B cell (primary cell): ENCODE results near the gene OR51D1. TPM values are rescaled to one million over a fixed set of nuclear protein-coding genes. Genes with fewer than 3 reads are reported as not detected.

Experiments
- ATAC-seq: fragments of 200-7000 bp; cut with Tn5 transposase; one replicate; pipeline ENCODE4 v1.10.0; 2021; ENCODE audit warnings: low read depth, mild to moderate bottlenecking, moderate number of reproducible peaks, moderate library complexity
- CTCF ChIA-PET: fragments of 350-600 bp; sonication (Branson Sonifier 250); formaldehyde crosslinking; loops from one replicate; lab custom pipeline; 2021; ENCODE audit warnings: antibody characterized with exemption, inconsistent platforms; lab: Charles Lee
- POLR2A ChIA-PET: fragments of 350-600 bp; sonication (Branson Sonifier 250); formaldehyde crosslinking; loops from one replicate; lab custom pipeline; 2021; ENCODE audit warnings: antibody characterized with exemption; lab: Charles Lee
- DNase-seq: peaks from one replicate; pipeline ENCODE4 v3.0.0; 2013
- H2AFZ ChIP-seq: 2 replicates; pipeline ENCODE4 v1.6.1; 2012; ENCODE audit warnings: mild to moderate bottlenecking, low read depth, low read length; ENCODE audit not compliant: insufficient read depth, poor library complexity, severe bottlenecking
- H3K27ac ChIP-seq, 2 donors: 1 replicate in 1 of 2; 2 replicates in 1 of 2; pipeline ENCODE4 v1.5.1; 2012 to 2013; ENCODE audit warnings: low read length in 2 of 2, mild to moderate bottlenecking in 2 of 2, moderate library complexity in 1 of 2
- H3K27me3 ChIP-seq, 4 experiments: fragments of 200-600 bp in 1 of 4; sonication (generic) in 1 of 4; replicated peaks in 1 of 4; 1 replicate in 2 of 4; 2 replicates in 2 of 4; pipeline versions ENCODE4 v1.6.1 to v1.7.0; 2013 to 2016; ENCODE audit warnings: low read length in 3 of 4, mild to moderate bottlenecking in 2 of 4, mixed read lengths in 1 of 4, moderate library complexity in 1 of 4; ENCODE audit not compliant: insufficient read depth in 4 of 4, control insufficient read depth in 3 of 4; ENCODE audit errors: control extremely low read depth in 1 of 4
- H3K36me3 ChIP-seq, 2 experiments: replicated peaks in 1 of 2; 1 replicate in 1 of 2; 2 replicates in 1 of 2; pipeline versions ENCODE4 v1.6.1 to v1.7.1; 2013; ENCODE audit warnings: low read length in 1 of 2; ENCODE audit not compliant: insufficient read depth in 2 of 2, control insufficient read depth in 1 of 2; ENCODE audit errors: control extremely low read depth in 1 of 2, extremely low read depth in 1 of 2
- H3K4me1 ChIP-seq, 2 donors: fragments of 200-600 bp in 1 of 2; sonication (generic) in 1 of 2; 1 replicate in 1 of 2; 2 replicates in 1 of 2; pipeline versions ENCODE4 v1.5.1 to v1.6.1; 2013 to 2017; ENCODE audit warnings: low read length in 2 of 2; ENCODE audit not compliant: control insufficient read depth in 2 of 2, insufficient read depth in 2 of 2
- H3K4me2 ChIP-seq: replicated peaks from 2 replicates; pipeline ENCODE3; 2012; ENCODE audit warnings: mild to moderate bottlenecking, low read depth, low read length; ENCODE audit not compliant: poor library complexity, severe bottlenecking
- H3K4me3 ChIP-seq, 5 experiments: fragments of 200-600 bp in 1 of 5; sonication (generic) in 1 of 5; 1 replicate in 3 of 5; 2 replicates in 2 of 5; pipeline versions ENCODE4 v1.5.1 to v1.7.0; 2011 to 2016; ENCODE audit warnings: low read length in 4 of 5, mild to moderate bottlenecking in 4 of 5, low read depth in 2 of 5, control low read depth in 1 of 5, moderate library complexity in 1 of 5; ENCODE audit not compliant: insufficient read depth in 1 of 5; ENCODE audit errors: control extremely low read depth in 1 of 5, extremely low read depth in 1 of 5
- H3K79me2 ChIP-seq: fragments of 200-600 bp; sonication (generic); one replicate; pipeline ENCODE4 v1.6.0; 2016; ENCODE audit warnings: low read length; ENCODE audit not compliant: control insufficient read depth, insufficient read depth
- H3K9ac ChIP-seq: fragments of 200-600 bp; sonication (generic); 2 replicates; pipeline ENCODE4 v1.6.1; 2017; ENCODE audit warnings: mild to moderate bottlenecking, low read length, moderate library complexity
- H3K9me3 ChIP-seq, 3 donors: one replicate each; pipeline versions ENCODE4 v1.6.1 to v1.7.1; 2013; ENCODE audit warnings: low read length in 2 of 3; ENCODE audit not compliant: control insufficient read depth in 2 of 3, insufficient read depth in 1 of 3; ENCODE audit errors: control extremely low read depth in 1 of 3
- H4K20me1 ChIP-seq: 2 replicates; pipeline ENCODE4 v1.6.0; 2012; ENCODE audit warnings: mild to moderate bottlenecking, low read length; ENCODE audit not compliant: insufficient read depth, control insufficient read depth, poor library complexity, severe bottlenecking
- H3K27ac Mint-ChIP-seq: one replicate; pipeline ENCODE4 v1.8.0; 2021; ENCODE audit warnings: mixed read lengths
- H3K27me3 Mint-ChIP-seq: one replicate; pipeline ENCODE4 v1.8.0; 2021; ENCODE audit warnings: mixed read lengths
- H3K4me1 Mint-ChIP-seq: one replicate; pipeline ENCODE4 v1.8.0; 2021; ENCODE audit warnings: mixed read lengths
- H3K4me3 Mint-ChIP-seq: one replicate; pipeline ENCODE4 v1.8.0; 2021; ENCODE audit warnings: mixed read lengths
- H3K9me3 Mint-ChIP-seq: one replicate; pipeline ENCODE4 v1.8.0; 2022; ENCODE audit warnings: mixed read lengths; ENCODE audit not compliant: insufficient read depth
- EZH2 ChIP-seq: IDR thresholded peaks from 2 replicates; pipeline ENCODE4 v1.6.1; 2012; ENCODE audit warnings: borderline replicate concordance, low read depth, mild to moderate bottlenecking, moderate library complexity, low read length; ENCODE audit not compliant: insufficient read depth, poor library complexity, severe bottlenecking
- WGBS: methylation state at CpG from one replicate; pipeline ENCODE4 v1.1.5; 2013; ENCODE audit warnings: missing lambda C conversion rate; ENCODE audit not compliant: insufficient coverage; 5-methylcytosine and 5-hydroxymethylcytosine counted together
- intact Hi-C: fragments of 100-400 bp; cut with micrococcal nuclease; formaldehyde crosslinking; loops from one replicate; pipeline ENCODE4 v1.10.0; 2022
- polyA minus RNA-seq: library from RNA; depleted of rRNA, polyadenylated mRNA; stranded (reverse); fragments of >200 nt; gene quantifications from 2 replicates; pipeline ENCODE4 v1.2.3, GENCODE V29; 2012
- polyA plus RNA-seq: library from polyadenylated mRNA; depleted of rRNA; stranded (reverse); fragments of >200 nt; gene quantifications from 2 replicates; pipeline ENCODE4 v1.2.3, GENCODE V29; 2012
- total RNA-seq, 2 donors: library from RNA; stranded (reverse); fragments of 120-200 nt in 1 of 2; gene quantifications; 1 replicate in 1 of 2; 2 replicates in 1 of 2; pipeline versions ENCODE4 v1.2.3 to v1.2.4, GENCODE V29; 2013 to 2022
- TF ChIP-seq, protein P1 (sequence below): fragments of 200-600 bp; IDR thresholded peaks from one replicate; pipeline ENCODE4 v1.8.0; 2022; ENCODE audit warnings: antibody characterized with exemption, mild to moderate bottlenecking

Gene OR51D1, protein sequence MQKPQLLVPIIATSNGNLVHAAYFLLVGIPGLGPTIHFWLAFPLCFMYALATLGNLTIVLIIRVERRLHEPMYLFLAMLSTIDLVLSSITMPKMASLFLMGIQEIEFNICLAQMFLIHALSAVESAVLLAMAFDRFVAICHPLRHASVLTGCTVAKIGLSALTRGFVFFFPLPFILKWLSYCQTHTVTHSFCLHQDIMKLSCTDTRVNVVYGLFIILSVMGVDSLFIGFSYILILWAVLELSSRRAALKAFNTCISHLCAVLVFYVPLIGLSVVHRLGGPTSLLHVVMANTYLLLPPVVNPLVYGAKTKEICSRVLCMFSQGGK
- not detected in 2 replicates for total RNA-seq
- total RNA-seq (2013), result not detected
- not detected in 2 replicates for polyA plus RNA-seq
- 0.21 TPM in 1 of 2 replicates, not detected in the other for polyA minus RNA-seq

DNA sequence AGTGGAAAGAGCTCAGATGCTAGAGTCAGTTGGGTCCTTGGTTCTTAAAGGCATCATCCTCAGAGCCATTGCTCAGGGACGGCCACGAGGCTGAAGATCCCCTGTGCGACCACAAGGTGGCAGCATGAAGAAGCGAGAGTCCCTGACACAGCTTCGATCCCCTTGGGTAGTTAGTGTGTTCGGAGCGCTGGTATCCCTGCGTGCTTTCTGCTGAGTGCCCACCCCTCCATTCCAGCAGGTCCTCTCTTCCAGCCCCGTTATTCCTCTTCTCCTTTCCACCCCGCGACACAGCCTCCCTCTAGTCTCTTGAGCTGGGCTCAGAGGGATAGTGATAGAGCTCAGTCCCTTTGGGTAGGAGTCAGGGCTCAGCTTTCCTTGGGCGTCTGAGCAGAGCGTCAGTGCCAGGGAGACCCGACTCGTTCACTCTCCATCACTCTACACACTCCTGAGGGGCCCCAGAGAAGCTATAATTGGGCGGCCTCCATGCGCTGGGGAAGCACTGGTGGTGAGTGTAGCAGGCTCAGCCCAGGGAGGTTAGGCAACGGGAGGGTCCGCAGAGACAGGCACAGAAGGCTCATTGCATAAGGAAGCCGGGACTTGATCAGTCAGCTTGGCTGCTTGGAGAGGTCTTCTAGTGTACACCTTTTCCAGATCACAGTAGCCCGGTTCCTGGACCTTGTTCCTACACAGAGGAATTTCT is at the start of gene OR51D1:
Gene OR51D1, plus strand, starts transcription at position 516 of the 700 bp plus-strand sequence. CDS start 2,314 bp downstream, outside the sequence.
- H3K27ac ChIP-seq, result no peak within 1 kb of the TSS
- Mint-ChIP-seq H3K4me1 (no peaks in the 10 kb centered on the region), H3K4me3 (no peak within 1 kb of the TSS), H3K9me3 (no peaks in the 10 kb centered on the region), H3K27me3 (peaks cover 13% of the 10 kb centered on the region), H3K27ac (no peak within 1 kb of the TSS)
- ATAC-seq, result peak; percentile 73
- DNase-seq, result peak; percentile 71
- H3K79me2 ChIP-seq, result no peaks in the 10 kb centered on the region
- H3K9me3 ChIP-seq, result peaks cover 0 to 5% (median 0%) of the 10 kb centered on the region in 3 donors
- H3K9ac ChIP-seq, result no peak within 1 kb of the TSS
- H3K27me3 ChIP-seq, result peaks cover 0 to 10% (median 5%) of the 10 kb centered on the region in 4 experiments
- 55% methylated on average over 12 of the region's 21 CpGs for WGBS
- H3K4me1 ChIP-seq, result peaks cover 0 to 3% of the 10 kb centered on the region in 2 donors
- intact Hi-C loops, result loop anchor here (2.0 to 5.0 kb wide), 2 partner anchors 1254 to 1715 kb away; no protein-coding TSS in a partner anchor
- peak within 1 kb of the TSS; percentile 52 for H2AFZ ChIP-seq
- no peaks in the 10 kb centered on the region for H4K20me1 ChIP-seq
- TF ChIP-seq, protein P1, sequence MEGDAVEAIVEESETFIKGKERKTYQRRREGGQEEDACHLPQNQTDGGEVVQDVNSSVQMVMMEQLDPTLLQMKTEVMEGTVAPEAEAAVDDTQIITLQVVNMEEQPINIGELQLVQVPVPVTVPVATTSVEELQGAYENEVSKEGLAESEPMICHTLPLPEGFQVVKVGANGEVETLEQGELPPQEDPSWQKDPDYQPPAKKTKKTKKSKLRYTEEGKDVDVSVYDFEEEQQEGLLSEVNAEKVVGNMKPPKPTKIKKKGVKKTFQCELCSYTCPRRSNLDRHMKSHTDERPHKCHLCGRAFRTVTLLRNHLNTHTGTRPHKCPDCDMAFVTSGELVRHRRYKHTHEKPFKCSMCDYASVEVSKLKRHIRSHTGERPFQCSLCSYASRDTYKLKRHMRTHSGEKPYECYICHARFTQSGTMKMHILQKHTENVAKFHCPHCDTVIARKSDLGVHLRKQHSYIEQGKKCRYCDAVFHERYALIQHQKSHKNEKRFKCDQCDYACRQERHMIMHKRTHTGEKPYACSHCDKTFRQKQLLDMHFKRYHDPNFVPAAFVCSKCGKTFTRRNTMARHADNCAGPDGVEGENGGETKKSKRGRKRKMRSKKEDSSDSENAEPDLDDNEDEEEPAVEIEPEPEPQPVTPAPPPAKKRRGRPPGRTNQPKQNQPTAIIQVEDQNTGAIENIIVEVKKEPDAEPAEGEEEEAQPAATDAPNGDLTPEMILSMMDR, result peak; percentile 92
- no peak for TF ChIP-seq EZH2
- H3K36me3 ChIP-seq, result no peaks in the 10 kb centered on the region
- peak within 1 kb of the TSS; percentile 58 for H3K4me2 ChIP-seq
- H3K4me3 ChIP-seq, result no peak within 1 kb of the TSS
- ChIA-PET CTCF (interaction anchor here (0.5 to 3.1 kb wide), 27 partner anchors 8 to 1717 kb away, joined by 3 to 24 read pairs (median 5); partner anchors contain the start of genes OR52N2 and TRIM68), POLR2A (no interaction called here)
